DMS53 treated with DMSO at 0.1 percent for 48 hours (cell line): Measurements from ENCODE around the gene PITX3.

Experiments used
- DNase-seq: peaks from one replicate; lab custom pipeline; 2025; ENCODE audit not compliant: unreplicated experiment; lab: John Stamatoyannopoulos, UW

PITX3 gene

GRCh38 chr10:102185811-102186527 lies 55.3 kb downstream of the PITX3 start:
- DNase-seq: no peak

- no peak for DNase-seq
Observed at GRCh38 chr10:102185272-102185671, 56.0 kb downstream of the PITX3 start.

GRCh38 chr10:102184606-102185005 lies 56.7 kb downstream of the PITX3 start:
- DNase-seq: no peak
